Nucleus accumbens (tissue), 56 donors: ENCODE results near the gene DUOX2.
"Not testable (repeated sequence)": the region's sequence is repeated elsewhere in the genome, so short reads cannot be mapped to it uniquely, and the experiment has no call there.

ENCODE experiments used
- DNase-seq, 56 donors: peaks; one replicate each; lab custom pipeline; 2025; lab: John Stamatoyannopoulos, UW

DUOX2 gene

DNA sequence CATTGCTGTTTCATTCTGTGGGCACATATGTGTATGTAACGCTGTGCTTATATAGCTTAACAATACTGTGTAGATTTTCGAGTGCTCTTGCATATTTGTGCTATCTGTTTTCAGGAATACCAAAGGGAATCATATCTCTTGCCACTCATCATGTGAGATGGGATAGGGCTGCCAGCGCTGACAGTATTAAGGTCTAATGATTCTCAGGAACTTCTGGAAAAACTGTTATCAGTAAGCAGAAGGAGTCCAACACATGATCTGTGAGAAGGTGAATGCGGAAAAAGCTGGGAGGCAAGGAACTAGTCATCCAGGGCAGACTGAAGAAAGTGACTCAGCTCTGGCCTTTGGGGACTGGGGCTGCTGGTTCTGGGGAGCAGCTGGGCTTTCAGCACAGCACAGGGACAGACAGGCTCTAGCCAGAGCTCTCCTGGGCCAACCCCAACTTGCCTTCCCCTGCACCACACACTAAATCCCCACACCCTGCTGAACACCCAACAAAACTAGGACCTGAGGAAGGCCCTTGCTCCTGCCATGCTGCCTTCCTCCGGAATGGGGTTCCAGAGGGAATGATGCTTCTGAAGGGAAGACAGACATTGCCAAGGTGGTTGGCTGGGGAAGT is 34.2 kb downstream of the DUOX2 start:
- not testable (repeated sequence) for DNase-seq

DNA sequence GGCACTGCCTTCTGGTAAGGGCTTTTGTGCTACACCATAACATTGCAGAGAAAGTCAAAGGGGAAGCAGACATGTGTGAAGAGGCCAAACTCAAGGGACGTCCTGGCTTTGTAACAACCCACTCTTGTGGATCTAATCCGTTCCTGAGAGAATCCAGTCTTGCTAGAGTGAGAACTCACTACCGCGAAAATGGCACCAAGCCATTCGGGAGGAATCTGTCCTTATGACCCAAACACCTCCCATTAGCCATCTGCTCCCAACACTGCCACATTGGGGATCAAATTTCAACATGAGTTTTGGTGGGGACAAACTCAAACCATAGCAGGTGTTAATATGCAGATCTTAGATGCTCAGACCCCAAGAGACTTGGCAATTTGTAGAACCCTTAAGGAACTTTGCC is 34.8 kb downstream of the DUOX2 start:
- DNase-seq, result not testable (repeated sequence)

DNA sequence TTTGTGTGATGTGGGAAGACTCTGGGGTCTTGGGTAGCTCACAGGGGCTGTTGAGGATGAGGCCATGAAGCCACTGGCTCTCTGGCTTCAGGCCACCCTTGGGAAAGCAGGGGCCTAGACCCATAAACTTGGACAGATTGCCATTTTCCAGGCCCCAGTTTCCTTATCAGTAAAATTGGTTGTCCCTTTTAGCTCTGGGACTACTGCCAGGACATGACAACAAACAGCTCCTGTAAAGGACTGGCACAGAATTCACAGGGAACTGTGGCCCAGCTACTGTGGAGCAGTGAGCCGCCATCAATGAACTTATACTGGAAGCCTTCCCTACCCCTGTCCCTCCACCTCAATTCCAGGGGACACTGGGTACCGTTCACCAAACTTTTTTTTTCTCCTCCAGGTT is 36.6 kb downstream of the DUOX2 start:
- not testable (repeated sequence) for DNase-seq

- not testable (repeated sequence) for DNase-seq
Measured at GRCh38 chr15:45075440-45076320, 38.3 kb downstream of the DUOX2 start.

GRCh38 chr15:45073602-45074001 is 40.4 kb downstream of the DUOX2 start:
- DNase-seq, result not testable (repeated sequence)

- DNase-seq, result not testable (repeated sequence)
Measured at GRCh38 chr15:45069942-45070360, 44.0 kb downstream of the DUOX2 start.

GRCh38 chr15:45064386-45064785 is 49.6 kb downstream of the DUOX2 start:
- no peak for DNase-seq

DNA sequence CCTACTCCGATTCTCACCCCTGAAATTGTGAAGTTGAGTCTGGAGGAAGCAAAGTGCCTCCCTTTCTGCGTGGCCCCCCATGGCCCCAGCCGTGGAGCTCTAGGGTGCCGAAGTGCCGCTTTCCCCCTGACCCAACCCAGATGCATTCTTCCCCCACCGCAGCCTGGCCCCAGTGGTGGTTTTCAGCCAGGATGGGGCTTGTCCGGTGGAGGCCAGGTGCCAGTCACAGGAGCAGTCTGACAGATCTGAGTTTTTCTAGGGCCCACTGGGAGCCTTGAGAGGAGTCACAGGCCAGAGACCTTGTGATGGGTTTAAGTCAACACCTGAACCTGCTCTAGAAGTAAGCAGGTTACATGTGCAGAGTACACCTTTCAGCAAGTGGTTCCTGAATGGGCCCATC is 51.7 kb downstream of the DUOX2 start:
- DNase-seq, result not testable (repeated sequence)

- DNase-seq, result not testable (repeated sequence)
Measured at GRCh38 chr15:45058690-45059675, 55.0 kb downstream of the DUOX2 start.

- not testable (repeated sequence) for DNase-seq
Measured at GRCh38 chr15:45052676-45053075, 61.3 kb downstream of the DUOX2 start.

DNA sequence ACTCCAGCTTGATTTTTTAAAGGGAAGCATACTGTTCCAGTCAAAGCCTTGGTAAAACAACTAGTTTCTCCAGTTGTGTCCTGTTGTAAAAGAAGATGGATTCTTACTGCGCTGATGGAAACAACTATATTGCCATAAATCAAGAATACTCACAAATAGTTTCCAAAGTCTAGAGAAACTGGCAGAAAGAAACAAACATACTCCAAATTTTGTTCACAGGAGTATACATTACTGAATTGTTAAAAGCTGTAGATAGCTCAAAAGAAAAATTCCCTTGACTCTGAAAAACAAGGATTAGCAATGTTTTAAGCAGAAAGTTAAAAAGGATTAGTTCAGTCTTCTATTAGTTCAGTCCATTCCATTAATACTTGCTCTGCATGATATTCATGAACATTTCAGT is 63.4 kb downstream of the DUOX2 start:
- DNase-seq, result no peak

DNA sequence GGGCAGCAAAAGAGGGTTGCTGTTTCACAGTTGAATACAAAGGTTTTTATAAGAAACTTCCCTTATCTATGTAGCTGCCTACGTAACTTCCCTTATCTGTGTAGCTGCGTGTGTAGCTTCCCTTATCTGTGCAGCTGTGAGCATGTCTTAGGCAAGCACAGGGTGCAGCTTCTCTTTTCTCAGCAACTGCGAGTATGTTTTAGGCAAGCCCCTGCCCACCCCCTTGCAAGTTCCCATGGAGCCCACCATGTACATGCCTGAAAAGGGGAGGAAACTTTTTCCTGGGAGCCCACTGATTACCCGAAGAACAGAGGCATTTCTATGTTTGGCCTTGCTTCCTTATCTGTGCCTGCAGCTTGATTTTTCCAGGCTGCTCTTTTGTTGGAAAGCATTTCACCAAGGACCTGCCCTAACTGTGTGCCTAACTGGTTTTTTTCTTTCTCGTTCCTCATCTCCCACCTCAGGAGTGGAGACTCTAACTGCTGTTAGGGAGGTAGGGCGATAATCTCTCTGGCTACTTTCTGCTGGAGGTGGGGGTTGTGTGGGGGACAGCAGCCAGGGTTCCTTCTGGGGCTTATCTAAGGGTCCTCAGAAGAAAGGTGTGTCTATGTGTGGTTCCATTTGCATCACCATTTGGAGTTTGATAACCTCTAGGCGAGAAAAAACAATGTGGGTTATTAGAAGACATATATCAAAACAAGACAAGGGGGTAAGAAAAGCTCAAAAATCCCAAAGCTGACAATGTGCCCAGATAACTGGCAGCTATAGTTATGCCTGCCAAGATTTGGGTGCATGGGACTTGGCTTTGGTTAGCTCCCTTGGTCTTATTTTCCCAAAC is 65.0 kb downstream of the DUOX2 start:
- DNase-seq, result peak in 2 of 56 donors; percentile 4 to 8

DNA sequence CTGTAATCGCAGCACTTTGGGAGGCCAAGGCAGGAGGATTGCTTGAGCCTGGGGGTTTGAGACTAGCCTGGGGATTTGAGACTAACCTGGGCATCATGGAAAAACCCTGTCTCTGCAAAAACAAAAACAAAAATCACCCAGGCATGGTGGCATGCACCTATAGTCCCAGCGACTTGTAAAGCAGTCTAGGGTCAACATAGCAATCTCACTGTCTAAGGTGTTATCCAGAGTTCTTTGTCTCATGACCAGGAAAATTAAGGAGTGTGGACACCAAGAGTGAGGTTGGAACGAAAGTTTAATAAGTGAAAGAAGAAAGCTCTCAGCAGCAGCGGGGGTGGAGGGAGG is 65.6 kb downstream of the DUOX2 start:
- not testable (repeated sequence) for DNase-seq

DNA sequence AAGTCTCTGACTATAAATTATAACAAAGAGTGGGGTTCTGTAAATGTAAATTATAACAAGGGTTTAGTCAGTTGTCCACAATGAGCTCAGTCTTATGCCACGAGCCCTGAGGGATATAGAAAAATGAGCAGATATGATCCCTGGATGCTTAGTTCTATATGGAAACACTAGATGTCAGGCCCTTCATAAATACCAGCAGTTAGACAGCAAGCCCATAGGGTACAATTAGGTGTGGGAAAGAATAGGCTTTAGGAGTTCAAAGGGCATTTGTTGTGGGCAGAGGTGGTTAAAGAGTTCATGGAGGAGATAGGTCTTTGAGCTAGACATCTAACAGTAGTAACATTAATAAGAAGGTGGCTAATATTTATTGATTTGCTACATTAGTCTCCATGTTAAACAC is 69.7 kb downstream of the DUOX2 start:
- not testable (repeated sequence) for DNase-seq

GRCh38 chr15:45042859-45043258 is 71.1 kb downstream of the DUOX2 start:
- not testable (repeated sequence) for DNase-seq
